Endothelial cell of umbilical vein (primary cell): ENCODE data around the gene ASGR2. TPM values are rescaled to one million over a fixed set of nuclear protein-coding genes. Genes with fewer than 3 reads are reported as not detected.

Experiments
- BruUV-seq: library from RNA; stranded (reverse); fragments of 400-500 nt; replicated peaks from 2 replicates; lab custom pipeline; 2021; lab: Mats Ljungman, UMichigan
- CTCF ChIA-PET: fragments of 300-600, 350-600 bp; sonication (Branson Sonifier 250); formaldehyde crosslinking; loops from one replicate; lab custom pipeline; 2021; ENCODE audit warnings: antibody characterized with exemption, inconsistent platforms; lab: Charles Lee
- POLR2A ChIA-PET: fragments of 300-600, 350-600 bp; sonication (Branson Sonifier 250); formaldehyde crosslinking; loops from one replicate; lab custom pipeline; 2021; ENCODE audit warnings: antibody characterized with exemption, inconsistent platforms; lab: Charles Lee
- DNase-seq: peaks from one replicate; pipeline ENCODE4 v3.0.0-alpha.2; 2011; ENCODE audit warnings: low read depth, low spot score
- FAIRE-seq: peaks from 2 replicates; lab custom pipeline; 2011; peaks lifted over from hg19 to GRCh38; lab: Jason Lieb, UNC
- H2AFZ ChIP-seq: 2 replicates; pipeline ENCODE4 v1.6.0; 2012; ENCODE audit warnings: low read depth, low read length, control low read depth, inconsistent platforms
- H3K27ac ChIP-seq: 2 replicates; pipeline ENCODE4 v1.5.1; 2011; ENCODE audit warnings: low read depth, mild to moderate bottlenecking, control low read depth, low read length, moderate library complexity; ENCODE audit not compliant: insufficient read depth
- H3K27me3 ChIP-seq, 2 experiments: 2 replicates each; pipeline versions ENCODE4 v1.6.0 to v1.6.1; 2011; ENCODE audit warnings: low read length in 2 of 2, mixed read lengths in 1 of 2; ENCODE audit not compliant: control insufficient read depth in 2 of 2, insufficient read depth in 2 of 2
- H3K36me3 ChIP-seq, 2 experiments: 2 replicates in 1 of 2; 3 replicates in 1 of 2; pipeline ENCODE4 v1.5.1; 2011; ENCODE audit warnings: low read length in 2 of 2, mild to moderate bottlenecking in 1 of 2, moderate library complexity in 1 of 2; ENCODE audit not compliant: control insufficient read depth in 2 of 2, insufficient read depth in 2 of 2; ENCODE audit errors: extremely low read depth in 1 of 2
- H3K4me1 ChIP-seq: 3 replicates; pipeline ENCODE4 v1.5.1; 2011; ENCODE audit warnings: mild to moderate bottlenecking, low read length; ENCODE audit not compliant: control insufficient read depth, insufficient read depth; ENCODE audit errors: extremely low read depth
- H3K4me2 ChIP-seq: 2 replicates; pipeline ENCODE4 v1.6.1; 2011; ENCODE audit warnings: low read length, control low read depth, mixed read lengths; ENCODE audit not compliant: insufficient read depth
- H3K4me3 ChIP-seq, 3 experiments: fragments of 200-600 bp in 1 of 3; sonication (generic), shearing (Covaris generic) in 1 of 3; replicated peaks in 1 of 3; 2 replicates each; pipeline ENCODE4 v1.5.1; 2011 to 2016; ENCODE audit warnings: control low read depth in 3 of 3, low read length in 3 of 3, mild to moderate bottlenecking in 2 of 3, inconsistent platforms in 1 of 3, low read depth in 1 of 3, moderate library complexity in 1 of 3; ENCODE audit not compliant: insufficient read depth in 1 of 3
- H3K79me2 ChIP-seq: 2 replicates; pipeline ENCODE4 v1.6.0; 2012; ENCODE audit warnings: low read length, inconsistent platforms; ENCODE audit not compliant: control insufficient read depth, insufficient read depth
- H3K9ac ChIP-seq: replicated peaks from 2 replicates; pipeline ENCODE3; 2011; ENCODE audit warnings: low read length, control low read depth; ENCODE audit not compliant: insufficient read depth; ENCODE audit errors: extremely low read depth
- H3K9me1 ChIP-seq: replicated peaks from 3 replicates; pipeline ENCODE4 v1.6.0; 2011; ENCODE audit warnings: mild to moderate bottlenecking, low read length; ENCODE audit not compliant: control insufficient read depth, insufficient read depth; ENCODE audit errors: extremely low read depth
- H3K9me3 ChIP-seq: replicated peaks from 2 replicates; pipeline ENCODE4 v1.5.1; 2012; ENCODE audit warnings: low read length, inconsistent platforms; ENCODE audit not compliant: control insufficient read depth, insufficient read depth
- H4K20me1 ChIP-seq: replicated peaks from 2 replicates; pipeline ENCODE3; 2011; ENCODE audit warnings: mild to moderate bottlenecking, low read length; ENCODE audit not compliant: control insufficient read depth, insufficient read depth; ENCODE audit errors: extremely low read depth
- CTCF ChIP-seq, 2 donors: IDR thresholded peaks; 1 replicate in 1 of 2; 2 replicates in 1 of 2; pipeline ENCODE4 v1.5.1; 2011; ENCODE audit warnings: low read length in 2 of 2, mild to moderate bottlenecking in 2 of 2, moderate library complexity in 2 of 2, control low read depth in 1 of 2, inconsistent platforms in 1 of 2, low read depth in 1 of 2; ENCODE audit not compliant: insufficient read depth in 1 of 2; ENCODE audit errors: extremely low read depth in 1 of 2
- EZH2 ChIP-seq: IDR thresholded peaks from 2 replicates; pipeline ENCODE4 v1.6.1; 2012; ENCODE audit warnings: borderline replicate concordance, low read depth, mild to moderate bottlenecking, moderate library complexity, low read length, inconsistent platforms; ENCODE audit not compliant: severe bottlenecking
- FOS ChIP-seq: IDR thresholded peaks from 2 replicates; pipeline ENCODE4 v1.6.1; 2011; ENCODE audit warnings: mild to moderate bottlenecking, low read length, moderate library complexity, borderline replicate concordance; ENCODE audit not compliant: insufficient read depth
- GATA2 ChIP-seq: IDR thresholded peaks from 2 replicates; pipeline ENCODE4 v1.7.0; 2011; ENCODE audit warnings: low read depth, mild to moderate bottlenecking, moderate library complexity, mixed read lengths, low read length; ENCODE audit not compliant: insufficient read length, insufficient read depth
- JUN ChIP-seq: IDR thresholded peaks from 2 replicates; pipeline ENCODE4 v1.6.1; 2011; ENCODE audit warnings: borderline replicate concordance, low read depth; ENCODE audit not compliant: insufficient read length, insufficient read depth
- MAX ChIP-seq: IDR thresholded peaks from 2 replicates; pipeline ENCODE4 v1.6.1; 2011; ENCODE audit not compliant: insufficient read depth, insufficient read length
- MYC ChIP-seq: IDR thresholded peaks from one replicate; pipeline ENCODE4 v1.6.1; 2011; ENCODE audit warnings: mild to moderate bottlenecking, low read depth, low read length
- POLR2A ChIP-seq: IDR thresholded peaks from 2 replicates; pipeline ENCODE4 v1.6.1; 2012; ENCODE audit warnings: low read depth, mild to moderate bottlenecking, control low read depth, low read length
- POLR2AphosphoS5 ChIP-seq: IDR thresholded peaks from 2 replicates; pipeline ENCODE4 v1.6.1; 2012; ENCODE audit warnings: low read depth, mild to moderate bottlenecking, control low read depth, low read length, moderate library complexity; ENCODE audit not compliant: insufficient read depth
- dilution Hi-C: fragments of 300-500 bp; cut with MboI; formaldehyde crosslinking; loops from one replicate; pipeline ENCODE4 v1.15.0; 2019; ENCODE audit warnings: low sequenced_read_pairs; ENCODE audit not compliant: extremely low pct_ligation_motif_present
- intact Hi-C: fragments of 100-400 bp; cut with micrococcal nuclease; formaldehyde crosslinking; loops from one replicate; pipeline ENCODE4 v1.10.0; 2022
- polyA plus RNA-seq, 4 experiments: library from polyadenylated mRNA; depleted of rRNA in 3 of 4; stranded (reverse) in 3 of 4; unstranded in 1 of 4; fragments of >200 nt; gene quantifications; 2 replicates each; pipeline versions ENCODE4 v1.2.1 to v1.2.3, GENCODE V29; 2011 to 2012; ENCODE audit warnings: missing spikeins in 1 of 4
- total RNA-seq: library from RNA; stranded (reverse); gene quantifications from 2 replicates; pipeline ENCODE4 v1.2.3, GENCODE V29; 2021

The ASGR2 gene
- total and polyA plus RNA-seq, 2 donors (not counting 3 experiments of a cell fraction or from before 2014, with no cell fraction given), result not detected

- no peaks in the 10 kb centered on the region for H3K36me3 ChIP-seq
- no peaks in the 10 kb centered on the region for H4K20me1 ChIP-seq
- intact Hi-C loops (no loop called here), dilution Hi-C loops (no loop called here)
- FAIRE-seq, result no peak
- H3K9me3 ChIP-seq, result no peaks in the 10 kb centered on the region
- no peak overlapping the region for H3K4me3 ChIP-seq
- H3K79me2 ChIP-seq, result no peaks in the 10 kb centered on the region
- H3K27ac ChIP-seq, result no peak overlapping the region
- H3K9ac ChIP-seq, result no peak overlapping the region
- H3K27me3 ChIP-seq, result no peaks in the 10 kb centered on the region
- no peak for DNase-seq
- TF ChIP-seq CTCF (IDR thresholded peaks at IDR 0.05; ENCODE audit: extremely low read depth in 1 of 2, insufficient read depth in 1 of 2, low read depth in 1 of 2, low read length in 2 of 2) (no peak), EZH2 (no peak), MAX (no peak), POLR2A (no peak), JUN (no peak), FOS (no peak), MYC (no peak), POLR2AphosphoS5 (no peak), GATA2 (no peak)
- POLR2A ChIA-PET, result no interaction called here
- CTCF ChIA-PET, result interaction anchor here (1.1 kb wide), 2 partner anchors 9 to 11 kb away, joined by 3 read pairs; no protein-coding TSS in a partner anchor
- no peak overlapping the region for H3K4me2 ChIP-seq
- no peaks in the 10 kb centered on the region for H3K9me1 ChIP-seq
- no peaks in the 10 kb centered on the region for H3K4me1 ChIP-seq
- H2AFZ ChIP-seq, result no peak overlapping the region
- BruUV-seq, result no TSS peak
Measured at GRCh38 chr17:7077911-7078546, 36.6 kb downstream of the ASGR2 start.
